ENCODE results near the gene PLPP3.

Gene PLPP3

GRCh38 chr1:56493826-56494225, 85.5 kb downstream of the PLPP3 start:
- DNase-seq: no peak

DNA sequence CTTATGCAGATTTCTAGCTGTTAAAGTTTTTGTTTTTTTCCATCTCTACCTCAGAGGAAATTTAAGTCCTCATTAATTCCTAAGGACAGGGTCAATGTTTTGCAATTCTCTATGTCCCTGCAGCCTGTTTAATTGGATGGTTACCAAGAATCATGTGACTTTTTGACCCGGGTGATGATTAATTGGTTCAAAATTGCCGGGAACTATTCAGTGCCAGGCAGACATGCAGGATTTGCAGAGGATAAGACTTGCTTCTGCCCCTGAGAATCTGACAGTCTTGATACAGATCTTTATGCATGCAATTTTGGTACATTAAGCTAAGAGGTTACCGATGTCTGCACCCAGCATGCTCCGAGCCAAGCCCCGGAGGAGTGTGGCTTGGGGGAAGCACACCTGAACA, 87.9 kb downstream of the PLPP3 start:
- DNase-seq: no peak

- no peak for DNase-seq
Measured at GRCh38 chr1:56490619-56491018, 88.7 kb downstream of the PLPP3 start.

GRCh38 chr1:56489695-56490094, 89.7 kb downstream of the PLPP3 start:
- DNase-seq: no peak

GRCh38 chr1:56484695-56485094, 94.7 kb downstream of the PLPP3 start:
- no peak for DNase-seq

DNA sequence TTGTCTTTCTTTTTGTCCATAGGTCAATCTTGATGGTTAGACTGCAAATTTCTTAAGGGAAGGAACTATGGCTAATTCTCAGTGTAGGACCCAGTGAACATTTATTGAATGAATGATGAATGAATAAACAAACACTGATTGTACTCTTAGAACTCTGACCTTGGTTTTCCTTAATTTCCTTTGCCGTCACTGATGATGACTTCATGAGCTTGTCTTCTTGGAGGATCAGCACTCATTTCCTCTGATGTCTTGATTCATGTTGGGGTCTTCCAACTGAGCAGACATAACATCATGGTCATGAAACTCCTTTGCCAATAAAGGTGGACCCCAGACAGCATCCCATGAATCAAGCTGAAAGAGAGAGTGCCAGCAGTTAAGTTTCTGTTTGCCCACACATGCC, 96.3 kb downstream of the PLPP3 start:
- no peak for DNase-seq

GRCh38 chr1:56482486-56482885, 96.9 kb downstream of the PLPP3 start:
- DNase-seq: no peak

GRCh38 chr1:56481140-56481694, 98.1 kb downstream of the PLPP3 start:
- DNase-seq: no peak

- no peak for DNase-seq
Measured at GRCh38 chr1:56478734-56479133, 100.6 kb downstream of the PLPP3 start.

- peak; percentile 14 to 60 for DNase-seq
Measured at GRCh38 chr1:56477164-56478111, 101.9 kb downstream of the PLPP3 start.

DNA sequence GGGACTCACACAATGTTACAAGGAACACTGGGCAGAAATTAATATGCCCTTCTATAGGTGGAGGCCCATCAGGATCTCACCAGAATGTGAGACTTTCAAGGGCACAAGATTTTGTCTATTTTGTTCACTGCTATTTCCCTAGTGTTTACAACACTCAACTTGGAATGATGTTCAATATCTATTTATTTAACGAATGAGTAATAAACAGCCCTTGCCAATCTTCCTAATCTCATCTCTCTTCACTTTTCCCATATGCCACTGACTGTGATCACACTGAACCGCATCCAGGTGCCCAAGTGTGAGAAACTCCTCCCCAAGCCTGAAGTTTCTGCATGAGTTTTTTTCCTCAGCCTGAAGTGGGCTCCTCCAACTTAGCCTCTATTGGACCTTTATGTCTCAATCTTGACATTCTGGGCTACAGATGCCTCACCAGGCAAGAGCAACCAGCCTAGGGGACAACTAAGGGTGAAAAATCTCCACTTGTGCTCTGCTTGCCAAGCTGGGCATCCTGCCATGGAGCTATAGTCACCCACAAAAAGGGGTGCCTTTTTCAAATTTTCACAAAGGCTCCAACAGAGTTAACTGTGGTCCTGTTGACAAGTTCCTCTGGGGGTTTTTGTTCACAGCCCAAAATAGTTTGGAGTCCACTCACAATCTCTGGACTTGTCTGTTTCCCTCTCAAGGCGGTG, 105.6 kb downstream of the PLPP3 start:
- no peak for DNase-seq

DNA sequence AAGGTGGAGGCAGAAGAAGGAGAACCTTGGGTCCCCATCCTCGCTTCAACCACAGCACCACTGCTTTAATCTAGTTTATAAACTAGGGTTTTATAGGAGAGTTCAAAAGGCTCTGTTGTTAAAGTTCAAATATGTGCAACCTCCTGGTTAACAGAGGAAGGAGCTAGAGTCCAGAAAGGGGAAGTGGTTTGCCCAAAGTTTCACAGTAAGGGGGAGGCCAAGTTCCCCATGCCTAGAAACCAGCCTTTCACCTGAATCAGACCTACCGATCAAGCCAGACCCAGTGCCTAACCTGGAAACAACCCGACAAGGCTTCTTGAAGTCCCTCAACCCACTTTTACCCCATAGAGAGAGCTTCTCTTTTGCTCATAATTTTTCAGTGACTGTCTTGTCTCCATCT, 106.5 kb downstream of the PLPP3 start:
- DNase-seq: no peak

GRCh38 chr1:56469640-56470371, 109.6 kb downstream of the PLPP3 start:
- no peak for DNase-seq

DNA sequence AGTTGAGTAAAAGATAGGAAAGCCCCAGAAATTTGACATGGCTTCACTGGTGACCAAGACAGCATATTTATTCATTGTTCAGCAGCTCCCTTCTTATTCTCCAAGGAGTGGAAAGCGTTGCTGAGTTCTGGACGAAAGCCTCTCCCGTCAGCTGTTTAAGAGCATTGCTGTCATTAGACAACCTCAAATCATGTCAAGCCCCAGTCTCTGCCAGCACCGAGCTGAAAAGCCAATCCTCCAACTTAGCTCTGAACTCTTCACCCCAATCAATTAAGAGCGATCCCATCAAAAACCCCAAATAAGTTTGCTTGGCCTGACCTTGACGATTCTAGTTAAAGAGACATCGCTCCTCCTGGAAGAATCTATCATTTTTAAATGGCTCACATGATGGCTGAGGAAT, 110.8 kb downstream of the PLPP3 start:
- no peak for DNase-seq

GRCh38 chr1:56466538-56466937, 112.8 kb downstream of the PLPP3 start:
- DNase-seq: no peak

DNA sequence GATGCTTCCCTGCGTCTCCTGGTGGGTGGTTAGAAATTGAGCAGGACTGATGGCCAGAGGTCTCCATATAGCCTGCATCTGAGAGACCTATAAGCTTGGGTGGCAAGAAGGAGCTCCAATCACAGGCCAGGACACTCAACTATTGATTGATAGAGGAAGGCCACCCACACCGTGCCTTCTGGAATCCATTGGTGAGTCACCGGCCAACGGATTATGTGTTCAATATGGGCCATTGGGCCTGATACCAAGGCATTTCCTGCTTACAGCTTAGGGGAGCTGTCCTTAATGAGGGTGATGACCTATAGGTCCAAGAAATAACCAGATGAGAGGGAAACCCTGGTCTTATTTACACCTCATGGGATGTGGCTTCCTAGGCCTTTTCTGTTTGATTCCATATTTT, 115.1 kb downstream of the PLPP3 start:
- DNase-seq: no peak

DNA sequence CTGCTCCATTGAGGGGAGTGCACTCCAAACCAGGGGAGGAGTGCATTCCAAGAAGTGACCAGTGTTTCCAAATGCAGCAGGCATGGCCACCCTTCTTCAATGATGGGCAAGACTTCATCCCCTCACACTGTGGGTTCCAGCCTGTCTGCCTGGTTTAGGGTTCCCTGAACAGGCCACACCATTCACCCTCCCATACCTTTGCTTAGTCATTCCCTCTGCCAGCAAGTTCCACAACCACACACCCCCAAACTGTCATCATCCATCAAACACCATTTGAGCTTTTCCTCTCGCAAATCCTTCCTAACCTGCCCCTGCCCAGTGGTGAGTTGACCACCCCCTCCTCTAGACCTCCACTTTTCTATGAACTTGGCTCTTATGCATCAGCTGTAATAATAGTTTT, 116.0 kb downstream of the PLPP3 start:
- no peak for DNase-seq

DNA sequence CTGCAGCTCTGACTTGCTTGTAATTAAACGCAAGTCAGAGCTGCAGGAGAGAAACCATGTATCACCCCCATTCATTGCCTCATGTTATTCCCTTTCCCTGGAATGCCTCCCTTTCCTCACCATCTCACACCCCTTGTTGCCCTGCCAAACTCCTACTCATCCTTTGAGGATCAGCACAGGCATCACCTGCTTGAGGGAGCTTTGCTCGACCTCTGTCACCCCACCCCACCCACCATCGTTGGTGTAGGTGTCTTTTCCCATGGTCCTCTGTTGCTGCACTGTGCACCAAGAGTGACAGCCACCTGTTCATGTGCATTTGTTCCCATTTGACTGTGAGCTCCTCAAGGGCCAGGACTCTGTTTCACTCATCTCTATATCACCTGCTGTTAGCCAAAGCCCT, 117.2 kb downstream of the PLPP3 start:
- no peak for DNase-seq

GRCh38 chr1:56461158-56462127, 117.9 kb downstream of the PLPP3 start:
- DNase-seq: no peak

DNA sequence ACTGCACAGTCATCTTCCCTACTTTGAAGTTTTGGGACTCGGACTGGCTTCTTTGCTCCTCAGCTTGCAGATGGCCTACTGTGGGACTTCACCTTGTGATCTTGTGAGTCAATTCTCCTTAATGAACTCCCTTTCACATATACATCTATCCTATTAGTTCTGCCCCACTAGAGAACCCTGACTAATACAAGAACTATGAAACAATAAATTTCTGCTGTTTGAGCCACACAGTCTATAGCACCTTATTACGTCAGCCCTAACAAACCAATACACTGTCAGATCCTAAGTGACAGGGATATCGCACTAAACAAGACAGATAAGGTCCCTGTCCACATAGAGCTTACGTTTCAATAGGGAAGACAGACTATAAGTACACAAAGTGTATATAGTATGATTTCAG, 120.1 kb downstream of the PLPP3 start:
- DNase-seq: no peak

DNA sequence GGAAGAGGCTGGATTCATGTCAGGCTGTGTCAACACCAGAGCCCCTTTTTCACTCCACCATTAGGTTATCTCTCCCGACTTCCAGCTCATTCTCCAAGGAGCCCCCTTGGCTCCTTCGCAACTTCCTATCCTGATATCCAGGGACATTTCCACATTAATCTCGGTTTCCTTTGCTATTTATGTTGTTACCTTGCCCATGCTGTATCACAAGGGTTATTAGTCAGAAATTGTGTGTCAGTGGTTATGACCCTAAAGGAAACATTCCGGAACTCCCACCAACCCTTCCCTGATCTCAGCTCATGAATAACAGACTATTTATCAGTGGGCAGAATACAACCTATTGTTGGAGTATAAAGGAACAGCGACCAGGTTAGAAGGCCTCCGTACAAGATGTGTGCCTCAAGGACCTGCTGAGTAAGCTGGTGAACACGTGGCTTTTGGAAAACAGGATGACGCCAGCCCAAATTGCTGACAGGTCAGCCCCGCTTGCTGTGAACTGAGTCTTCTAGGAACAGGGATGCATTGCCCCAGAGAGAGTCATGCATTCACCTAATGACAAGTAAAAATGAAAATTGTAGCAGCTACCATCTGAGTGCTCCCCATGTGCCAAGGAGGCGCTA, 121.5 kb downstream of the PLPP3 start:
- no peak for DNase-seq

All from NCI-H526 (cell line).